PFSK-1 (cell line): ENCODE measurements around the gene OPN5.

Experiments used
- FOXP2 ChIP-seq: optimal IDR thresholded peaks from 2 replicates; pipeline ENCODE3; 2011; ENCODE audit warnings: borderline replicate concordance, control low read depth, inconsistent platforms; ENCODE audit not compliant: insufficient read depth; ENCODE audit errors: extremely low read length, extremely low read depth
- POLR2AphosphoS5 ChIP-seq: IDR thresholded peaks from 2 replicates; pipeline ENCODE4 v1.6.1; 2012; ENCODE audit warnings: low read depth, mild to moderate bottlenecking, control low read depth, low read length, moderate library complexity
- REST ChIP-seq, 2 experiments: IDR thresholded peaks; 2 replicates each; pipeline versions ENCODE4 v1.6.1 to v1.8.0; 2011 to 2012; ENCODE audit warnings: low read depth in 2 of 2, low read length in 2 of 2, control low read depth in 1 of 2, inconsistent platforms in 1 of 2, mild to moderate bottlenecking in 1 of 2, moderate library complexity in 1 of 2; ENCODE audit not compliant: insufficient read depth in 1 of 2
- SIN3A ChIP-seq: IDR thresholded peaks from 2 replicates; pipeline ENCODE4 v1.6.1; 2012; ENCODE audit warnings: mild to moderate bottlenecking, low read length, moderate library complexity, borderline replicate concordance; ENCODE audit not compliant: insufficient read depth
- TAF1 ChIP-seq: IDR thresholded peaks from 2 replicates; pipeline ENCODE4 v1.6.1; 2012; ENCODE audit warnings: low read length, control low read depth, borderline replicate concordance; ENCODE audit not compliant: insufficient read depth

OPN5 gene

GRCh38 chr6:47769982-47770381 is 11.8 kb upstream of the OPN5 start:
- TF ChIP-seq FOXP2 (no peak), SIN3A (no peak), REST (IDR thresholded peaks at IDR 0.05; ENCODE audit: insufficient read depth in 1 of 2, low read depth in 2 of 2, low read length in 2 of 2) (no peak), TAF1 (no peak), POLR2AphosphoS5 (no peak)

GRCh38 chr6:47772359-47772758 is 9.5 kb upstream of the OPN5 start:
- TF ChIP-seq SIN3A, result no peak
- TF ChIP-seq POLR2AphosphoS5, result no peak
- TF ChIP-seq REST (IDR thresholded peaks at IDR 0.05; ENCODE audit: insufficient read depth in 1 of 2, low read depth in 2 of 2, low read length in 2 of 2), result no peak
- TF ChIP-seq TAF1, result no peak
- no peak for TF ChIP-seq FOXP2

- TF ChIP-seq POLR2AphosphoS5 (no peak), REST (IDR thresholded peaks at IDR 0.05; ENCODE audit: insufficient read depth in 1 of 2, low read depth in 2 of 2, low read length in 2 of 2) (no peak), FOXP2 (no peak), SIN3A (no peak), TAF1 (no peak)
Measured at GRCh38 chr6:47773005-47773404, 8.8 kb upstream of the OPN5 start.

GRCh38 chr6:47780510-47781356 is 1.1 kb upstream of the OPN5 start:
- TF ChIP-seq TAF1, result no peak
- TF ChIP-seq FOXP2, result no peak
- no peak for TF ChIP-seq POLR2AphosphoS5
- no peak for TF ChIP-seq SIN3A
- TF ChIP-seq REST (IDR thresholded peaks at IDR 0.05; ENCODE audit: insufficient read depth in 1 of 2, low read depth in 2 of 2, low read length in 2 of 2), result no peak
